DMS114 treated with DMSO at 0.1 percent for 48 hours (cell line): ENCODE measurements around the gene MAN2C1.
"Not testable (repeated sequence)": the region's sequence is repeated elsewhere in the genome, so short reads cannot be mapped to it uniquely, and the experiment has no call there.

Experiments
- DNase-seq: peaks from one replicate; lab custom pipeline; 2025; ENCODE audit not compliant: unreplicated experiment; lab: John Stamatoyannopoulos, UW

The MAN2C1 gene

DNA sequence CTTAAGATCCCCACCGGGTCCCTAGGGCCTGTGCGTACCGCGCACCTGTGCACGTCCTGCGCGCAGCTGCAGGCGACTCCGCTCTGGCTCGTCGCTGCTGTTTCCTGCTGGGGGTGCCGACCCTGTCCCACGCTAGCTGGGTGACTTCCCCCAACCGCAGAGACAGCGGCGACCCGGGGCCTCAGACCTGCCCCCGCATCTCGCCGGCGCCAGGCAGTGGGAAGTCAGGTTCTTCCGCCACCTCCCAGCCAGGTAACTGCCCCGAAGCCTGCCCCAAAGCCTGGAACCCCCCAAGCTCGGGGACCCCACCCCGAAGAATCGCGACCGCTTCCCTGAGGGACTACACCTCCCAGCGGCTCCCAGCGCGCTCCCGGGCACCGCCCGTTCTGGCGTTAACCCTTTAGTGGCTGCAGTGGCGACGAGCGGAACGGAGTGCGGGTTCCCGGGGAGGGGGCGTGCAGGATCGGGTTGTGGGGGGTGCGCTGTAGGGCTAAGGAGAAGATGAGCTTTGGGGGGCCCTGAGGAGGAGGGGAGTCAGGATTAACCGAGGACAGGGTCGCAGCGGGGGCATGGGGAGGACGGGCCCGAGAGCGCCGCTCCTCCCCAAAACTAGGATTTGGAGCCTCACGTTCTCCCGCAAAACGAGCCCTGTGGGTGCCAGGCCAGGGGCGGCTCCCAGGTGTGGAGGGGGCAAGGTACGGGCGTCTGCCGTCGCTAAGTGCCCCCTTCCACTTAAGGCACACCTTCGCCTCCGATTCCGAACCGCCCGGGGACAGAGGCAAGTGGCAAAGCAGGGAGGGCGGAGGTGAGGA is 21.0 kb downstream of the MAN2C1 start:
- peak; percentile 28 for DNase-seq

DNA sequence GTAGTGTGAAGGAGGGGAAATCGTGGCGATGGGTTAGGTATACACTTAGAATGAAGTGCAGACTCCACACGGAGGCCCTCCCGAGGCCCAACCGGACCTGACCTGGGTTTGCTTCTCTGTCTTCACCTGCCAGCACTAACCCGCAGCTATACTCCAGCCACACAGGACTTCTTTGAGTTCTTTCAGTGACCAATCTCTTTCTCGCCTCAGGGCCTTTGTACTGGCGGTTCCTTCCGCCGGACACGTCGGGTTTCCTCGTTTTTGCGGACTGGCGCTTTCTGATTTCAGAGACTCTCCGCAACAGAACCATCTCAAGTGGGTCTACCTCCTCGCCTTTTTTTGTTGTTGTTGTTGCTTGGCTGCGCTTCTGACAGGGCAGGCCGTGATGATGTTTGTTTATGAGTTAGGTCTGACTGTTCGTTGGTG is 21.6 kb downstream of the MAN2C1 start, which contains the start of gene NEIL1:
TSS of gene NEIL1 (plus strand) at position 244 of the 426 bp plus-strand sequence. CDS start 1,867 bp downstream, outside the sequence.
- DNase-seq, result peak; percentile 32

DNA sequence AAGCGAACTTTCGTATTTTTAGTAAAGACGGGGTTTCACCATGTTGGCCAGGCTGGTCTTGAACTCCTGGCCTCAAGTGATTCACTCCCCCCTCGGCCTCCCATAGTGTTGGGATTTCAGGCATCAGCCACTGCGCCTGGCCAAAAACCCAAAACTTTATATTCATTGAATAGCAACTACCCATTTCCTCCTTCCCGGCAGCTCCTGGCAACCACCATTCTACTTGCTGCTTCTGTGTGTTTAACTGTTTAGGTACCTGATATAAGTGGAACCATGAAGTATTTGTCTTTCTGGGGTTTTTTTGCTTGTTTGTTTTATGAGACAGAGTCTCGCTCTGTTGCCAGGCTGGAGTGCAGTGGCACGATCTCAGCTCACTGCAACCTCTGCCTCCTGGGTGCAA is 24.5 kb downstream of the MAN2C1 start:
- DNase-seq, result not testable (repeated sequence)

GRCh38 chr15:75342221-75342620 is 26.2 kb downstream of the MAN2C1 start:
- no peak for DNase-seq

DNA sequence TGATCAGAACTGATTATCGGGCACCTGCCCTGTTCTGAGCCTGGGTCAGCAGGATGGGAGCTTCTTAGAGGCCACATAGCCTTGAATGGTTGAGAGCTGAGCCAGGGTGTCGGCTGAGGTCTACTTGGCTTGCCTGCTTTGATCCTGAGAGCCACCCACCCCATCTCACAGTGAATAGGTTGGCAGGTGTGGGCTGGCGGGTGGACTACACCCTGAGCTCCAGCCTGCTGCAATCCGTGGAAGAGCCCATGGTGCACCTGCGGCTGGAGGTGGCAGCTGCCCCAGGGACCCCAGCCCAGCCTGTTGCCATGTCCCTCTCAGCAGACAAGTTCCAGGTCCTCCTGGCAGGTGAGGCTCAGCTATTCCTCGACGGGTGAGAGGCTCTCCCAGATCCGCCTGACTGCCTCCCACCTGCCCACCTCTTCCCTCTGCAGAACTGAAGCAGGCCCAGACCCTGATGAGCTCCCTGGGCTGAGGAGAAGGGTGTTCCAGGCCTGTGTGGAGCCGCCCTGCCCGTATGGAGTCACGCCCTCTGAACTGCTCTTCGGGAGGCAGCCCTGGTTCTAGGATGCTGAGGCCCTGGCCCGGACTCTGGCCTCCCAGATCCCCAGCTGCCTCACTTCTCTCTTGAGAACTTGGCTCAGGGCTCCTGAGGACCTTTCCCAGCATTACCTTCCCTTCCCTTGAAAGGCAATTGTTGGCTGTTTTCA is 28.7 kb downstream of the MAN2C1 start:
- no peak for DNase-seq

DNA sequence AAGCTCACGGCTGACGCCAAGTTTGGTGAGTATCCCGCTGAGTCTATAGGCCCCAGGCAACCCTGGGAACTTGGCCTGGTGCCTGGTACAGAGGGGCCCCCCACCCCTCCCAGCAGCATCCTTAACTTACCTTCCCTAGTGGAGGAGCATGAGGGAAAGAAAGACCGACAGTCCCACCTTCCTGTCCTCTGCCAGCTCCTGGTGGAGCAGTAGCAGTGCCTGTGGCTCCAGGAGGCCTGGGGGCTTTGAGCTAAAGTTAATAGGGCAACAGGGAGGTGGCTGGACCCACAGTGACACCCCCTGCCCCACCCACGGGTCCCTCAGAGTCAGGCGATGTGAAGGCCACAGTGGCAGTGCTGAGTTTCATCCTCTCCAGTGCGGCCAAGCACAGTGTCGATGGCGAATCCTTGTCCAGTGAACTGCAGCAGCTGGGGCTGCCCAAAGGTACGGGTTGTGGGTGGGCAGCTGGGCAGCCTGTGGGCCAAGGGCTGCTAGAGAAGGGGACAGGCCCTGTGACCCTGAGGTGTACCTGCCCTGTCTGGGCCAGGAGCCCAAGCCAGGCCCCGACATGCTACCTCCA is 29.7 kb downstream of the MAN2C1 start:
- DNase-seq, result no peak

- peak; percentile 90 for DNase-seq
Measured at GRCh38 chr15:75335705-75336355, 32.6 kb downstream of the MAN2C1 start, which contains the start of gene COMMD4. TSS of gene COMMD4 (plus strand) at chr15:75336063. CDS start at chr15:75336090, 27 bp downstream.

- DNase-seq, result no peak
Measured at GRCh38 chr15:75335313-75335704, 33.1 kb downstream of the MAN2C1 start.

- DNase-seq, result not testable (repeated sequence)
Measured at GRCh38 chr15:75333654-75334419, 34.6 kb downstream of the MAN2C1 start.

DNA sequence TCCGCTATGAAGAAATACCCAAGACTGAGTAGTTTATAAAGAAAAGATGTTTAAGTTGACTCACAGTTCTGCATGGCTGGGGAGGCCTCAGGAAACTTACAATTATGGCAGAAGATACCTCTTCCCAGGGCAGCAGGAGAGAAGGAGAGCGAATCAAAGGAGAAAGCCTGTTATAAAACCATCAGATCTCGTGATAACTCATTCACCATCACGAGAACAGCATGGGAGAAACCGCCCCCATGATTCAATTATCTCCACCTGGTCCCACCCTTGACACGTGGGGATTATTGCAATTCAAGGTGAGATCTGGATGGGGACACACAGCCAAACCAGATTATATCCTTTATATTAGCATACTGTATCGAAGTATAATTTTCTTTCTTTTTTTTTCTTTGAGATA is 36.3 kb downstream of the MAN2C1 start:
- not testable (repeated sequence) for DNase-seq

- DNase-seq, result no peak
Measured at GRCh38 chr15:75329571-75329970, 38.8 kb downstream of the MAN2C1 start.

DNA sequence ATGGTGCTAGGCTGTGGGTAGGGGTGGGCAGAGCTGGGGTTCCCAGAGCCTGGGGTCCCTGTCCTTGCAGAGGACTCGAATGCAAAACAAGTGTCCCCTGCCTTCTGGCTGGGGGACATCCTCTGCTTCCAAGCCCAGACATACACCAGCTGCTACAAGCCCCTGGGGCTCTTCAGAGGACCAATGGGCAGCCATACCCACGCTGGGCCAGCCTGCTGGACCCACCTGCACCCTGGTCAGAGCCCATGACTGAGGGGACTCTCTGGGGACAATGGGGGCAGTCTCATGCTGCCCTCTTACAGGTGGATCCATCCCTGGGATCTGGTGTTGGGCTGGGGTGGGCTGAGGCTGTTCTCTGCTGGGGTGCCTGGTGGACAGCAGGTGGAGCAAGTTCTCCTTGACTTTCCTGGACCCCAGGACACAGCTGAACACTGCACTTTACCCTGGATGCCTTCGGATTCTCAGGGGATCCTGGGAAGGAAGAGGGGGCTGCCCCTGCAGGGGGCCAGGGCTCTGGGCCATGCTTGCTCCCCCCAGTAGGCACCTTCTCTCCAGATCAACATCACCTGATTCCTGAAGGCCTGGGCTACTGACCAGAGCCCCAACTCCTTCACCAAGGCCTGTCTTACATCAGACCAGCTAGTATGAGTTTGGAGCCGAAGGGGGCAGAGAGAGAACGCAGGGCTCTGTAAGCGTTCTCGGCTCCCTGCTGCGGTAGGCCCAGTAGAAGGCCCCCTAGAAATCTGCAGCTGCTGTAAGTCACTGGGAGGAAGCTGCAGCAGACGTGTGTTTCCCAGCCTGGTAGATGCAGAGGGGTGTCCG is 39.7 kb downstream of the MAN2C1 start:
- DNase-seq, result no peak

DNA sequence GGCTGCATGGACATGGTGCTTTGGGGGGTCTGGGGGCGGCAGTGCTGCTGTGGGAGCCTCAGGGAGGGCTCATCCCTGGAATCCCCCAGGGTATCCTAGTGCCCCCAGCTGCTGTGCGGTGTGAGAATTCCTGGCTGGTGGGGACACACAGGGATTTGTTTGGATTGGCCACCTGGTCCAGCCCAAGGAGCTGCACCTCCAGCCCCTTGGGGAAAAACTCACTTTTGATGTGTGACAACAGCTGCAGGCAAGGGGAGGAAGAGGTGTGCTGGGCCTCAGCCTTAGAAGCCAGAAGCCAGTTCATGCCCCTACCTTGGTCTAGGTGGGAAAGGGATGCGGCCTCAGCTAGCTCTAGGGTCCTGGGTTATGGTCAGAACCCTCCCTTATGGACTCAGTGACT is 40.9 kb downstream of the MAN2C1 start:
- DNase-seq, result no peak

DNA sequence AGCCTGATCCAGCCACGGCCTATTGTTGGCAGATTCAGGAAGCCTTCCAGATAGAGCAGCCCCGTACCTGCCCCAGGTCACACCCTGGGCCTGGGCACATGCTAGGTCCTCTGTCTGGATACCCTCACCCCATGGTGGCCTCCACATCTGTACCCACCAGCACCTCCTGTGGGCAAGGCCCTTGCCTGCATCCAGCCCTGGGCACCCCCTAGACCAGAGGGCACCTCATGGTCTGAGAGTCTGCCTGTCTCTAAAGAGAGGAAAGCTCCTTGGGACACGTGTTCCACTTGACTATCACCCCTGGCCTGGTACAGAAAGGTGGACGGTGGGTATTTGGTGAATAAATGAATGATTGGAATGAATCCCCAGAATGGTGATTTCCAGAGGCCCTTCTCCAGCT is 41.4 kb downstream of the MAN2C1 start:
- no peak for DNase-seq

DNA sequence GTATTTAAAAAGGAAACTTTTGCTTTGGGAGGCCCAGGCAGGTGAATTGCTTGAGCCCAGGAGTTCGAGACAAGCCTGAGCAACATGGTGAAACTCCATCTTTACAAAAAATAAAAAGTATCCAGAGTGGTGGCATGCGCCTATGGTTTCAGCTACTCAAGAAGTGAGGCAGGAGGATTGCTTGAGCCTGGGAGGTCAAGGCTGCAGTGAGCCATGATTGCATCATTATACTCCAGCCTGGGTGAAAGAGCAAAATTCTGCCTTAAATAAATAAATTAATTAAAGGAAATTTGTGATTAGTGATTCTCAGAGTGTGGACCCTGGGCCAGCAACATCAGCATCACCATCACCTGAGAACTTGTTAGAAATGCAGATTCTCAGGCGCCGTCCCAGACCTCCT is 42.5 kb downstream of the MAN2C1 start:
- DNase-seq, result no peak

DNA sequence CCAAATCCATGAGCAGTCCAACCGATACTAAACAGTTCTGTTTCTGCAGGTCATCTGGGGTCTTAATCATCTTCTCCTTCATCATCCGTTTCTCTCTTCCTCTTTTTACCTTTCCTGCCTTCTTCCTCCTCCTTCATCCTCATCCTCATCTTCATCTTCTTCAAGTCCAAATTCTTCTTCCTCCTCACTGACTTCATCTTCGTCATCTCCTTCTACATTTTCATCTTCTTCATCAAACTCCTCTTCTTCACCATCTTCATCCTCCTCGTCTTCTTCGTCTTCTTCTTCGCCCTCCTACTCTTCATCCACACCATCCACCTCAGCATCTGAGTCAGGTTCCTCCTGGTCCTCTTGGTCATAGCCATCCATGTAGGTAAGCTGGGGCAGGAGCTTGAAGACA is 46.7 kb downstream of the MAN2C1 start:
- DNase-seq, result no peak

- not testable (repeated sequence) for DNase-seq
Measured at GRCh38 chr15:75319231-75319897, 49.0 kb downstream of the MAN2C1 start.

DNA sequence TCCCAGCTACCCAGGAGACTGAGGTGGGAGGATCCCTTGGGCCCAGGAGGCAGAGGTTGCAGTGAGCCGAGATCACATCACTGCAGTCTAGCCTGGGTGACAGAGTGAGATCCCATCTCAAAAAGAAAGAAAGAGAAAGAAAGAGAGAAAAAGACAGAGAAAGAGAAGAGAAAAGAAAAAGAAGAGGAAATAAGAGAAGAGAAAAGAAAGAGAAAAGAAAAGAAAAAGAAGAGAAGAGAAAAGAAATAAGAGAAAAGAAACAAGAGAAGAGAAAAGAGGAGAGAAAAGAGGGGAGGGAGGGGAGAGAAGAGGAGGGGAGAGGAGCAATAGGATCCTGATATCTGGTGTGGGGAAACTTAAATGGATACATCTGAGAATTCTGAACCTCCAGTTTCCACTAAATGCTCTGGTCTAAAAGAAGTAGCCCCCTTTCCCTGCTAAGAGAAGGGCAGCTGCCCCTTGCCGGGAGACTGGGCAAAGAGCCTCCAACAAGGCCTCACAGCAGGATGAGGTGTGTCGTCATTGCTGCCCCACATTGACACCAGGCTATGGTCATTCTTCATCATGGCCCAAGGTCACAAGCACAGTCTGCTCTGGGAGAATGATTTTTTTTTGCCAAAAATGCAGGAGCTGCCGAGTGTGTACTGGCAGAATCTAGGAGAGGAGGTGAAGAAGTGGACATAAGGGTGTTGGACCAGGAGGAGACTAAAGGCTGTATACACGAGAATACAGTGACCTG is 53.7 kb downstream of the MAN2C1 start:
- no peak for DNase-seq
